PC-3 (cell line): ENCODE measurements around the gene HUWE1. TPM values are rescaled to one million over a fixed set of nuclear protein-coding genes. Genes with fewer than 3 reads are reported as not detected.
A peak's percentile ranks its signal among the peaks of the same experiment; 100 is the strongest.

Source experiments
- ATAC-seq: fragments of 200-7000 bp; cut with Tn5 transposase; 2 replicates; pipeline ENCODE4 v1.9.1; 2020; ENCODE audit warnings: mild to moderate bottlenecking, moderate library complexity
- BruUV-seq: library from RNA; stranded (reverse); fragments of 400-500 nt; replicated peaks from 2 replicates; lab custom pipeline; 2021; lab: Mats Ljungman, UMichigan
- CTCF ChIA-PET: fragments of 300-600 bp; sonication (Branson Sonifier 250); formaldehyde crosslinking; loops from one replicate; lab custom pipeline; 2022; ENCODE audit warnings: antibody characterized with exemption; lab: Charles Lee
- POLR2A ChIA-PET: fragments of 300-600 bp; sonication (Branson Sonifier 250); formaldehyde crosslinking; loops from one replicate; lab custom pipeline; 2022; ENCODE audit warnings: antibody characterized with exemption; ENCODE audit not compliant: unreplicated experiment; lab: Charles Lee
- DNase-seq: peaks from one replicate; pipeline ENCODE4 v3.0.0-alpha.2; 2015
- H2AFZ ChIP-seq: fragments of 300-600 bp; sonication (generic); 2 replicates; pipeline ENCODE4 v1.6.0; 2016; ENCODE audit warnings: antibody characterized with exemption, low read length
- H3F3A ChIP-seq: fragments of 300-600 bp; sonication (generic); one replicate; pipeline ENCODE4 v1.6.0; 2017; ENCODE audit warnings: antibody characterized with exemption, low read length, control low read depth, mild to moderate bottlenecking; ENCODE audit not compliant: unreplicated experiment
- H3K27ac ChIP-seq: fragments of 300-600 bp; sonication (generic); 2 replicates; pipeline ENCODE4 v1.5.1; 2016; ENCODE audit warnings: mild to moderate bottlenecking, low read length
- H3K27me3 ChIP-seq: fragments of 300-600 bp; sonication (generic); 2 replicates; pipeline ENCODE4 v1.6.1; 2016; ENCODE audit warnings: low read length, mixed read lengths
- H3K36me3 ChIP-seq: fragments of 300-600 bp; sonication (generic); 2 replicates; pipeline ENCODE4 v1.6.1; 2016; ENCODE audit warnings: low read depth, mixed run types, low read length, mixed read lengths
- H3K4me1 ChIP-seq: fragments of 300-600 bp; sonication (generic); 2 replicates; pipeline ENCODE4 v1.5.1; 2016; ENCODE audit warnings: low read length; ENCODE audit not compliant: insufficient read depth
- H3K4me2 ChIP-seq: fragments of 300-600 bp; sonication (generic); 2 replicates; pipeline ENCODE4 v1.6.0; 2016; ENCODE audit warnings: low read length
- H3K4me3 ChIP-seq: fragments of 300-600 bp; sonication (generic); 2 replicates; pipeline ENCODE4 v1.5.1; 2016; ENCODE audit warnings: mild to moderate bottlenecking, low read length, mixed read lengths
- H3K79me2 ChIP-seq: fragments of 300-600 bp; sonication (generic); 2 replicates; pipeline ENCODE4 v1.6.1; 2017; ENCODE audit warnings: low read length, mixed read lengths
- H3K9ac ChIP-seq: fragments of 300-600 bp; sonication (generic); 2 replicates; pipeline ENCODE4 v1.6.0; 2016; ENCODE audit warnings: mild to moderate bottlenecking, low read length
- H3K9me2 ChIP-seq: fragments of 300-600 bp; sonication (generic); replicated peaks from 2 replicates; pipeline ENCODE4 v1.6.1; 2016; ENCODE audit warnings: mixed run types, low read length, mixed read lengths
- H3K9me3 ChIP-seq: fragments of 300-600 bp; sonication (generic); 2 replicates; pipeline ENCODE4 v1.6.1; 2016; ENCODE audit warnings: low read length, mixed read lengths
- H4K20me1 ChIP-seq: fragments of 300-600 bp; sonication (generic); 2 replicates; pipeline ENCODE4 v1.6.1; 2016; ENCODE audit warnings: low read length, mixed read lengths
- CTCF ChIP-seq: fragments of 300-600 bp; sonication (generic); conservative IDR thresholded peaks from 2 replicates; pipeline ENCODE4 v1.5.1; 2017; ENCODE audit warnings: antibody characterized with exemption, low read depth, mild to moderate bottlenecking, low read length
- EZH2 ChIP-seq: fragments of 300-600 bp; sonication (generic); IDR thresholded peaks from one replicate; pipeline ENCODE4 v1.6.1; 2017; ENCODE audit warnings: antibody characterized with exemption, mild to moderate bottlenecking, low read length; ENCODE audit not compliant: unreplicated experiment
- EZH2phosphoT487 ChIP-seq: fragments of 300-600 bp; sonication (generic); IDR thresholded peaks from 2 replicates; pipeline ENCODE4 v1.6.1; 2018; ENCODE audit warnings: mild to moderate bottlenecking, antibody characterized with exemption, low read length, borderline replicate concordance
- intact Hi-C: fragments of 100-400 bp; cut with micrococcal nuclease; formaldehyde crosslinking; loops from 2 replicates; pipeline ENCODE4 v1.9.0; 2023
- total RNA-seq: library from RNA; depleted of rRNA; stranded (reverse); fragments of >200 nt; gene quantifications from 2 replicates; pipeline ENCODE4 v1.2.3, GENCODE V29; 2014

HUWE1 gene
- total RNA-seq, 1 experiment from 2014 or later: 206 TPM

GRCh38 chrX:53666171-53666570, 20.3 kb downstream of the HUWE1 start:
- no TSS peak for BruUV-seq
- Histone ChIP-seq H2AFZ (no peak overlapping the region), H3K27ac (no peak overlapping the region), H3K4me2 (no peak overlapping the region), H3K4me1 (0 out of 2 replicates have a peak, but pooled peaks cover 5% of the 10 kb centered on the region), H3F3A (no peaks in the 10 kb centered on the region), H3K4me3 (no peak overlapping the region), H3K9me2 (no peaks in the 10 kb centered on the region), H3K27me3 (no peaks in the 10 kb centered on the region), H3K79me2 (peaks cover 99% of the 10 kb centered on the region), H4K20me1 (peaks cover 55% of the 10 kb centered on the region), H3K9me3 (no peaks in the 10 kb centered on the region), H3K36me3 (peaks cover 50% of the 10 kb centered on the region), H3K9ac (no peak overlapping the region)
- intact Hi-C loops: no loop called here
- CTCF ChIA-PET: no interaction called here
- DNase-seq: no peak
- ATAC-seq: no peak
- no peak for TF ChIP-seq EZH2
- no peak for TF ChIP-seq EZH2phosphoT487
- no peak for TF ChIP-seq CTCF
- POLR2A ChIA-PET: no interaction called here

GRCh38 chrX:53660004-53660403, 26.5 kb downstream of the HUWE1 start:
- DNase-seq: no peak
- Histone ChIP-seq H3K79me2 (peaks cover 100% of the 10 kb centered on the region), H3K9ac (no peak overlapping the region), H3K27ac (no peak overlapping the region), H3K9me2 (no peaks in the 10 kb centered on the region), H2AFZ (no peak overlapping the region), H4K20me1 (peaks cover 56% of the 10 kb centered on the region), H3K36me3 (peaks cover 20% of the 10 kb centered on the region), H3K4me1 (0 out of 2 replicates have a peak, but pooled peaks cover 10% of the 10 kb centered on the region), H3K4me2 (no peak overlapping the region), H3F3A (no peaks in the 10 kb centered on the region), H3K4me3 (no peak overlapping the region), H3K9me3 (no peaks in the 10 kb centered on the region), H3K27me3 (no peaks in the 10 kb centered on the region)
- intact Hi-C loops: no loop called here
- CTCF ChIA-PET: no interaction called here
- TF ChIP-seq EZH2phosphoT487: no peak
- no peak for TF ChIP-seq EZH2
- TF ChIP-seq CTCF: no peak
- BruUV-seq: no TSS peak
- peak; percentile 71; the same call in 1 of the 2 replicates for ATAC-seq
- POLR2A ChIA-PET: no interaction called here

- CTCF ChIA-PET: no interaction called here
- intact Hi-C loops: no loop called here
- no peak overlapping the region for H2AFZ ChIP-seq
- no peaks in the 10 kb centered on the region for H3K9me2 ChIP-seq
- H3K9ac ChIP-seq: no peak overlapping the region
- H3K4me3 ChIP-seq: no peak overlapping the region
- no peaks in the 10 kb centered on the region for H3F3A ChIP-seq
- no peak overlapping the region for H3K27ac ChIP-seq
- no peak for ATAC-seq
- TF ChIP-seq EZH2phosphoT487 (no peak), CTCF (no peak), EZH2 (no peak)
- no peaks in the 10 kb centered on the region for H3K27me3 ChIP-seq
- 0 out of 2 replicates have a peak, but pooled peaks cover 10% of the 10 kb centered on the region for H3K4me1 ChIP-seq
- no peak for DNase-seq
- no TSS peak for BruUV-seq
- peaks cover 20% of the 10 kb centered on the region for H3K36me3 ChIP-seq
- peaks cover 60% of the 10 kb centered on the region for H4K20me1 ChIP-seq
- no peaks in the 10 kb centered on the region for H3K9me3 ChIP-seq
- peaks cover 100% of the 10 kb centered on the region for H3K79me2 ChIP-seq
- POLR2A ChIA-PET: no interaction called here
- no peak overlapping the region for H3K4me2 ChIP-seq
Measured at GRCh38 chrX:53659039-53659438, 27.5 kb downstream of the HUWE1 start.
